NCI-H1417 treated with DMSO at 0.1 percent for 48 hours (cell line): ENCODE data around the gene ADAM10.

Experiments
- DNase-seq: peaks from one replicate; lab custom pipeline; 2025; lab: John Stamatoyannopoulos, UW

ADAM10 gene

GRCh38 chr15:58551084-58551763 lies 198.3 kb downstream of the ADAM10 start:
- DNase-seq, result no peak

- DNase-seq, result no peak
These were observed 199.8 kb downstream of the ADAM10 start for GRCh38 chr15:58549785-58550074.

- no peak for DNase-seq
These were observed 200.3 kb downstream of the ADAM10 start for GRCh38 chr15:58549013-58549784.

- DNase-seq, result no peak
These were observed 201.0 kb downstream of the ADAM10 start for GRCh38 chr15:58548308-58549012.

- no peak for DNase-seq
These were observed 201.7 kb downstream of the ADAM10 start for GRCh38 chr15:58547628-58548307.

GRCh38 chr15:58546635-58547627 lies 202.6 kb downstream of the ADAM10 start:
- no peak for DNase-seq

GRCh38 chr15:58546066-58546591 lies 203.4 kb downstream of the ADAM10 start:
- DNase-seq, result no peak

GRCh38 chr15:58545307-58546065 lies 204.0 kb downstream of the ADAM10 start:
- DNase-seq, result no peak

- no peak for DNase-seq
These were observed 204.8 kb downstream of the ADAM10 start for GRCh38 chr15:58544756-58545155.

- no peak for DNase-seq
These were observed 205.7 kb downstream of the ADAM10 start for GRCh38 chr15:58543664-58544335.

GRCh38 chr15:58541410-58542087 lies 208.0 kb downstream of the ADAM10 start:
- no peak for DNase-seq

GRCh38 chr15:58539548-58539947 lies 210.0 kb downstream of the ADAM10 start:
- DNase-seq, result no peak

GRCh38 chr15:58538901-58539300 lies 210.6 kb downstream of the ADAM10 start:
- DNase-seq, result no peak
